GM18861 (cell line): ENCODE data around the gene ABCB9.

Source experiments
- ATAC-seq: cut with Tn5 transposase; IDR thresholded peaks from one replicate; pipeline ENCODE4 v1.9.1; 2021; ENCODE audit not compliant: unreplicated experiment

Gene ABCB9

GRCh38 chr12:122995503-122996187 is 29.4 kb upstream of the ABCB9 start:
- no peak for ATAC-seq

- ATAC-seq: no peak
These were observed 28.7 kb upstream of the ABCB9 start for GRCh38 chr12:122994781-122995502.

- ATAC-seq: no peak
These were observed 27.9 kb upstream of the ABCB9 start for GRCh38 chr12:122994140-122994675.

DNA sequence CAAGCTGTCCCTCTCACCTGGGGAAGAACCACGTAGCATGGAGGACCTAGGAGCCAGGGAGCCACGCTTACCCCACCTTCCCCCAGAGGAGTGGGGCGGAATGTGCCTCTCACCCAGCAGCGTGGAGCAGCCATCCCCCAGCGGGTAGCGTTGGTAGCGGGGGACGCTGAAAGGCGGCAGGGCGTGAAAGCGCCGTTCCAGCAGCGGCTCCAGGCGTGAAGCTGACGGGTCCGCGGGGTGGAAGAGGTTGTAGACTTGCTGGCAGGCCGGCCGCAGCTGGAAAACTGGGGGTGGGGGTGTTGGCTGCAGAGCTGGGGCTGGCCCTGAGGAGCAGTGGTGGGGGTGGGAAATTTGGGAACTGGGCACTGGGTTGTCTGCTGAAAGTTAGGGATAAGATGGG is 26.1 kb upstream of the ABCB9 start:
- no peak for ATAC-seq

GRCh38 chr12:122991623-122992275 is 25.5 kb upstream of the ABCB9 start:
- no peak for ATAC-seq

DNA sequence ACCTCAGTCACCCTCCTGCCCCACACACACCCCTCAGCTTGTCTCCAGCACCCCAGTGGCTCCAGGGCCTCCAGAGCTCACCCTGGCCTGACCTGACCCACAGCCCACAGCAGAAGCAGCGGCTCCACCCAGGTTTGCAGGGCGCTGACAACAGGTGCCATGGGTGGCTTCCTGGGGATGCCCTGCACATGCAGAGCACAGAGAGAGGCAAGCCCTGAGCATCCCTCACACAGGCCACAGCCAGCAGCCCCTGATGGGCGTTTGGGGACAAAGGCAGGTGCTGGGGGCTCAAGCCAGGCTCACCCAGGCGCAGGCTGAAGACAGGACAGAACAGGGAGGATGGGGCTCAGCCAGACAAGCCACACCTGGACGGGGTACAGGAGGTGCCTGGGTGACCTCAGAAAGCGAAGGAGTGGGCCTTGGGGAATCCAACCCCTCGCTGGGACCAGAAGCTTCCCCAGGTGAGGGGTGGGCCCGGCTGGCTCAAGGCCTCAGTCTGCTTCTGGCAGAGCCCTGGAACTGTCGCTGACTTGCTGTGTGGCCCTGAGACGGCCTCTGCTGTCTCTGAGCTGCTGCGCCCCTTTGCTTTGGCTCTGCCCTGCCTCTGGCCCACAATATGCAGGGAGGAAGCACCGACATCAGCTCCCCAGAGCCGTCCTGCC is 24.8 kb upstream of the ABCB9 start:
- ATAC-seq: no peak

DNA sequence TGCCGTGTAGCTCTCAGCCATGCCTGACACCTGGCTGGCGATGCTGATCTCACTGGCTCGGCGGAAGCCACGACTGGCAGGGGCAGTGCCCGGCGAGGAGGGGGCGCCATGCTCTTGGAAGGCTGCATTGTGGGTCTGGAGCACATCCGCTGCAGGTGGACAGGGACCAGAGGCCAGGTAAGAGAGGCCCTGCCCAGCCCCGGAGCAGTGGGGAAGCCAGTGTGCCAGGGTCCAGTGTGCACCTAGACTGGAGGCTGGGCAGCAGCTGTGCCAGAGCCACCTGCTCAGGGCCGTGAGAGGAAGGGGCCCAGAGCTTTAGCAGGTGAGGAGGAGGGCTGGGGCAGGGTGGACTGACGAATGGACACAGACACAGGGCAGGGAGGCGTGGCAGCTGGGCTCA is 24.3 kb upstream of the ABCB9 start:
- ATAC-seq: no peak

- no peak for ATAC-seq
These were observed 23.7 kb upstream of the ABCB9 start for GRCh38 chr12:122989874-122990419.

- ATAC-seq: no peak
These were observed 23.1 kb upstream of the ABCB9 start for GRCh38 chr12:122989225-122989839.

DNA sequence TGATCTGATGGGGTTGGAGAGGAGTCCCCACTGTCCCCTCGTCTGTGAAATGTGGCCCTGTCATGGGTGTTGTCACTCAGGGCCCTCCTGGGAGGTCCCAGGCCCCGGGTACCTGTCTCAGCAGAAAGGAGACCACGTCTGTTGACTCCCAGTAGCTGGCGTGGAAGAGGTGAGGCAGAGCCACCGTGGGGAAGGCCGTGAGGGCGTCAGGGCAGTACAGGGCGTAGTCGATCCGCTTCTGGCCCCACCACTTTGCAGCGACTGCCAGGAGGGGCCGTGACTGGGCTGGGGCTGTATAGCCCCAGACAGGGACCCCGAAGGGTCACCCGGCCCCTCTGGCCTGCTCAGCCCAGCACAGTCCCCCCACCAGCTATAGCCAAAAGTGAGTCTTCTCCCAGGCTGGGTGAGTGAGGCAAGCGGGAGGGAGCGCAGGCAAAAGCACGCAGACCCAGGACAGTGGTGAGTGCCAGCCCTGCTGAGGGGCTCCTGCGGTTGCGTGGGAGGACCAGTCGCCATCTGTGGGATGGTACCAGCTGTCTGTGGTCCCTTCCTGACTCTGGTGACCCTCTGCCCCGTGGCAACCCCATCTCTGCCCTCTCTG is 22.4 kb upstream of the ABCB9 start:
- ATAC-seq: no peak

GRCh38 chr12:122988036-122988435 is 21.8 kb upstream of the ABCB9 start:
- no peak for ATAC-seq

DNA sequence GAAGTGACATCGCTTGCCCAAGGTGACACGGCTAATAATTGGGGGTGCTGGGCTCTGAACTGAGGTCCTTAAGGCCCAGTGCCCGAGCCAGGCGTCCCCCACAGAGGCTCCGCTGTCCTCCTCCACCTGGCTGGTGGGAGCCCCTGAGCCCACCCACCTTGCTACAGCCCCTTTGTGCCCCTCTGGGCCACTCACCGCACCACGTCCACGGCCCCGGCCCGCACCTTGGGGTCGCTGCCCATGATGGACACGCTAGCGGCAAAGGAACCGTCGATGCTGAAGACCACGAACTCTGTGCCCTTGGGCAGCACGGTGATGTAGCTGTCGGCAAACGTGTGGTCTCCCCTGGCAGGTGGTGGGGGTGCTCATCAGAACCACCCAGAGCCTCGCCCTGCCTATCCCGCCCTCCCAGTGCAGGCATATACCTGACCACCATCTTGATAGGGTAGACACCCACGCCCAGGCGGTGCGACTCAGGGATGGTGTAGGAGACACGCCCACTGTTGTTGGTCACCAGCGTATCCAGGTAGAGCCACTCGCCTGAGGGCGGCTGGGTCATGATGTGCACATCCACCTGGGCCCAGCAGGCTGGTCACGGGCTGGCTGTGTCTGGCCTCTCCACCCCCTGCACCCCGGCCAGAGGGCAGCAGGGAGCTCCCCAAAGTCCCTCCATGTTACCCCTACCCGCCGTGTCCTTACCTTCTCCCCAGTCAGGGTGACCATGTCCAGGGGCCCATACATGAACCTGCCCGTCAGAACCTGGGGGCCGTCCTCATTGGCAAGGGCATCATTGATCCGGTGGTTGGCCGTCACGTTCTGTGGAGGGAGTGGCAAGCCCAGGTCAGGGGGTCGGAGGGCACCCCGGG is 21.1 kb upstream of the ABCB9 start:
- ATAC-seq: no peak

DNA sequence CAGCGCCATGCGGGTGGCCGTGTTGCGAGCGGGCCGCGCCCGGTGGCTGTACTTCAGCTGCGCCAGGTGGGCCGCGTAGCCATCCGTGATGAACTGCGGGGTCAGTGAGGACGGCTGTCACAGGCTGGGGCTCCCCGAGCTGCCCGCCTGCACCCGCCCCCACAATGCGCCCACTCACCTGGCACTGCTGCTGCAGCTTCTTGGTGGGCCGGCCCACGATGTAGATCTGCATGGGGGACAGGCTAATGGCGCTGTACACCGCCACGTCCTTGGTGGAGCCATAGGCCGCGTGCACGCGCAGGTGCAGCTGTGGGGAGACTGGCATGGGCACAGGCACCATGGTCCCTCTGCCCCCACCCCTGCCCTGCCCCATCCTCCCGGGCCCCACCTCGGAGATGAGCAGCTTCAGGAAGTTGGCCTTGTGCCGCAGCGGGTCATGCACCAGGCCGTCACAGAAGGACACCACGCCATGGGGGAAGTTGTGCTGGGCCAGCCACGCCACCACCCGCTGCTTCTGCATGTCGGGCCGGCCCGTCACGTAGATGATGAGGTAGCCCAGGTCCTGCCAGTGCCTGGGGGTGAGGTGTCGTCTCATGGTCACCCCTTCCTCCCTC is 20.1 kb upstream of the ABCB9 start:
- no peak for ATAC-seq

- ATAC-seq: no peak
These were observed 19.3 kb upstream of the ABCB9 start for GRCh38 chr12:122985338-122986257.

- no peak for ATAC-seq
These were observed 18.5 kb upstream of the ABCB9 start for GRCh38 chr12:122984612-122985337.

DNA sequence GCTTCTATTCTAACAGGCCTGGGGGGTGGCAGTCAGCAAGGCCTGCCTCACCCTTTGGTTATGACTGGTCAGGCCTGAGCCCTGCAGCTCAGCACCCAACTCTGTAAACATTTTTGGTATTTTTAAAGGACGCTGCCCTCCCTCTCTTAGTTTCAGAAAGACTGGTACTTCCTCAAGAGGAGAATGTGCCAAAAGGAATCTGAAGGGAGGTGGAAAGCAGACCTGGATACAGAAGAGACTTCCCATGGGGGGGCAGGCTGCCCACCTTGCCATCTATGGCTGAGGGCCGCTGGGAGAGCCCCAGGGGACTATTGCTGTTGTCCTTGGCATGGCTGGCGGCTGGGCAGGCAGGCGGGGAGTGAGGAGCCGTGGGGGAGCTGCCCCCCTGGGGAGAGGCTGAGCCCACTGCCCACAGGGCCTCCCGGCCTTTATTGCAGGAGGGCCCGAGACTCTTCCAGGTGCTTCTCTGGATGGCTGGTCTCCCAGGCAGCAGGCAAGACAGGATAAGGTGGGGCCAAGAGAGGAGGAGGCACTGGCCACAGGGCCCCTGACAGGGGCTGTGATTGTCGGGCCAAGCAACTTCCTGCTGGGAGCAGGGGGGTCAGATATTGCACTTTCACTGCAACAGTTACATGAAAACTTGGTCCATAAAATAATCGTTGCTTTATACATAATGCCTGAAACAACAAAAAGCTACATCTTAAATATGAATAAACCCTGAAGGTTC is 17.7 kb upstream of the ABCB9 start:
- ATAC-seq: no peak
